GM11168 (cell line): Measurements from ENCODE around the gene KIF26A.
"Not testable (repeated sequence)": the region's sequence is repeated elsewhere in the genome, so short reads cannot be mapped to it uniquely, and the experiment has no call there.

ENCODE experiments used
- in situ Hi-C: fragments of 300-500 bp; cut with MboI; formaldehyde crosslinking; loops from one replicate; pipeline ENCODE4 v1.12.0; 2022; ENCODE audit warnings: low sequenced_read_pairs; ENCODE audit not compliant: unreplicated experiment

The KIF26A gene

DNA sequence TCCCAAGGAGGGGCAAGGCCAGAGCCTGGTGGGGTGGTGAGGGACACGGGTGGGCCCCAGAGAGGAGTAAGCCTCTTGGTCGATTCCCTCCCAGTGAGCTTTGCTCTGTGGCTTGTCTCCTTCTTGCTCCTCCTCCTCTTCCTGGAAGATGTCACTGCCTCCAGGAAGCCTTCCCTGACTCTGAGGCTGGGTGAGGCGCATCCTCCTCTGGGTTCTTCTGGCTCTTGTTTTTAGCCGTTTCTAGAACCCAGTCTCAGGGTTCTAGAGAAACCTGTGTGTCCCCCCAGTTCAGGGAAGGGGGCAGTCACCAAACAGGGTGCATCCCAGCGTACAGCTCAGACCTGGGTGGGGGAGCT lies 12.6 kb downstream of the KIF26A start:
- in situ Hi-C loops: no loop called here

DNA sequence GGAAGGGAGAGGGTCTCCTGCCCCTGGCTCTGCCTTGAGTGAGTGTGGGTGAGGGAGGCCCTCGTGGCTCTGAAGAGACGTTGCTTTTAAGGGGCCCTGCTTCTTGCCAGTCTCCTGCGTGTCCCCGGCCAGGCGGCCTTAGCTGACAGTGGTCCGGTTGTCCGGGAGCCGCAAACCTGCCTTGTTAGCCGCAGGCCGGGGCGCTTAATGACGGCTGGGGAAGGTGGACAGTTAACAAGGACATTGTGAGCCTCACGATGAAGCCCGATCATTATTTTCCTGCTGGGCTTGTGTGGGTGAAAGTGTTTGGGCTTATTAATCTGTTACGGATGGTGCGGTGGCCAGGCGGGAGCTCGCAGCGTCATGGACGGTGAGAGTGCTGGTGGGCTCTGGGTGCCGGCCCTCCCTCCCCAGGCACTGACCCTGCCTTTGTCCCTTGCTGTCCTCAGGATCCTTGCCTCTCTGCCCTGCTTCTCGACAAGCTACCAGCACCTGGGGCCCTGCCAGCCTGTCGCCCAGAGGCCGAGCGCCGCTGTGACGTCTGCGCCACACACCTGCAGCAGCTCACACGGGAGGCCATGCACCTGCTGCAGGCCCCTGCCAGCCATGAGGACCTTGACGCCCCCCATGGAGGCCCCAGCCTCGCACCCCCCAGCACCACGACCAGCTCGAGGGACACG lies 13.3 kb downstream of the KIF26A start:
- in situ Hi-C loops: no loop called here

DNA sequence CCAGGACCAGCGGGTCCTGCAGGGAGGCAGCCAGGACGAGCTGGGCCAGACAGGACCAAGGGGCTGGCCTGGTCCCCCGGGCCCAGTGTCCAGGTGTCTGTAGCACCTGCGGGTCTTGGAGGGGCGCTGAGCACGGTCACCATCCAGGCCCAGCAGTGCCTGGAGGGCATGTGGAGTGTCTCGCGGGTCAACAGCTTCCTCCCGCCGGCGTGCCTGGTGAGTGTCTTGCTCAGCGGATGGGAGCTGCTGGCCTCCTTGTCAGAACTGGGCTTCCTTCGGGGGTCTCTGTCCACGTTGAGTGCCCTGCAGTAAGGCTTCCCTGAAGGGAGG lies 13.8 kb downstream of the KIF26A start:
- in situ Hi-C loops: no loop called here

GRCh38 chr14:104152686-104153393 lies 14.5 kb downstream of the KIF26A start:
- in situ Hi-C loops: no loop called here

DNA sequence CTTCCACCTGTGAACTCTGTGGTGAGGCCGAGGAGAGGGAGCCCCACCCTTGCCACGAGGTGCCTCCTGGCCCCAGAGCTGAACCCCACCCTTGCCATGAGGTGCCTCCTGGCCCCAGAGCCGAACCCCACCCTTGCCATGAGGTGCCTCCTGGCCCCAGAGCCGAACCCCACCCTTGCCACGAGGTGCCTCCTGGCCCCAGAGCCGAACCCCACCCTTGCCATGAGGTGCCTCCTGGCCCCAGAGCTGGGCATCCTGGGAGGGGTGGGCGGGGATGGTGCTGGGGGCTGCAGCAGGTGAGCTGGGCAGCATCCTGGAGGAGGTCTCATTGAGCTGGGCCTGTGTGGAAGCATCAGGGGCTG lies 15.0 kb downstream of the KIF26A start:
- in situ Hi-C loops: not testable (repeated sequence)

DNA sequence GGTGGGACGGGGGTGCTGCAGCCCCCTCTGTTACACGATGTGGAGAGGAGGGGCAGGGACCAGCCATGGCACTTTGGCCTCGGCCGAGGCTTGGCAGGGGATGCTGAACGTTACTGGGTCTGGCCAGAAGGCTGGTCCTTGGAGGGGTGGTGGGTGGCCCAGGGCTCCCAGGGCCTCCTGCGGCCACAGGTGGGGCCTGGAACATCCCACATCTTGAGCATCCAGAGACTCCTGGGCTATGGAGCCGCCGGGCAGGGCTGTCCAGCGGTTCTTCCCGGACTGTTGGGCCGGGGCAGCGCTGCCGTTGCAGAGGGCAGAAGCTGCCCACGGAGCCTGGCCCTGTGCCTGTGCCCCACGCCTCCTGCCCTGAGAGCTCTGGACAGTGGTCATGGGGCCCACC lies 15.9 kb downstream of the KIF26A start:
- in situ Hi-C loops: no loop called here

GRCh38 chr14:104155513-104155912 lies 17.1 kb downstream of the KIF26A start:
- in situ Hi-C loops: no loop called here

DNA sequence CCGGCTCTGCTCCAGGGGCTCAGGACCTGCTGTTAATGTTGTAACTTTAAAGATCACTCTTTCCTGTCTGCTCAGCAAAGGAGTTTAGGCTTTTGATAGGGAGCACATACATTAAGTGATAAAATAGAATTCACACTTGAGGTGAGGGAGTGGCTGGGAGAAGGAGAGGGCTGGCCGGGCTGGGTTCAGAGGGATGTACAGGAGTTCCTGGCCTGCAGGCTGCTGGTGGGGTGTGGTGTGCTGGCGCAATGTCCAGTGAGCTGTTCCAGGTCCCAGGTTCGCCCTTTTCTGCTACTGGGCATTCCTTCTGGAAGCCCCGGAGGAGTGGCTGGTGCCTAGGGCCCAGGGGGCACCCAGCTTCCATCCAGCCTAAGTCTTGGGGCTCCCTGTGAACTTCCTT lies 17.8 kb downstream of the KIF26A start:
- in situ Hi-C loops: no loop called here

- in situ Hi-C loops: no loop called here
These were observed 18.9 kb downstream of the KIF26A start for GRCh38 chr14:104157016-104157928.

GRCh38 chr14:104158827-104159798 lies 20.7 kb downstream of the KIF26A start:
- in situ Hi-C loops: no loop called here

DNA sequence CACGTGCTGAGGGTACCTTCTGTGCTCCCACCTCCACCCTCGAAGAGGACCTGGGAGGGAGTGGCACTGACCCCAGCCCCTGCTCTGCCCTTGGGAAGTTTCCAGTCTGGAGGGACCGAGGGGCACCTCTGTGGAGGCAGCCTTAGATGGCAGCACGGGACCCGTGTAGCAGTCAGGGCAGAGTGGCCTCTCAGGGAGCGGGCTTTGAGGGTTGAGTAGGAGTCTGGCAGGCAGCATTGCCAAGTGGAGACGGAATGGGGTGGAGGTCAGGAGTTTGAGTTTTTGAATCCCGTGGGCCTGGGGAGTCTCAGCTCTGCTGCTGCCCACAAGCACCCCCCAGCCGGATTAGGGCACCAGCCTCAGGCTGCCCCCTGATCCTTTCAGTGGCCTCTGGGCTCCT lies 21.6 kb downstream of the KIF26A start:
- in situ Hi-C loops: no loop called here

DNA sequence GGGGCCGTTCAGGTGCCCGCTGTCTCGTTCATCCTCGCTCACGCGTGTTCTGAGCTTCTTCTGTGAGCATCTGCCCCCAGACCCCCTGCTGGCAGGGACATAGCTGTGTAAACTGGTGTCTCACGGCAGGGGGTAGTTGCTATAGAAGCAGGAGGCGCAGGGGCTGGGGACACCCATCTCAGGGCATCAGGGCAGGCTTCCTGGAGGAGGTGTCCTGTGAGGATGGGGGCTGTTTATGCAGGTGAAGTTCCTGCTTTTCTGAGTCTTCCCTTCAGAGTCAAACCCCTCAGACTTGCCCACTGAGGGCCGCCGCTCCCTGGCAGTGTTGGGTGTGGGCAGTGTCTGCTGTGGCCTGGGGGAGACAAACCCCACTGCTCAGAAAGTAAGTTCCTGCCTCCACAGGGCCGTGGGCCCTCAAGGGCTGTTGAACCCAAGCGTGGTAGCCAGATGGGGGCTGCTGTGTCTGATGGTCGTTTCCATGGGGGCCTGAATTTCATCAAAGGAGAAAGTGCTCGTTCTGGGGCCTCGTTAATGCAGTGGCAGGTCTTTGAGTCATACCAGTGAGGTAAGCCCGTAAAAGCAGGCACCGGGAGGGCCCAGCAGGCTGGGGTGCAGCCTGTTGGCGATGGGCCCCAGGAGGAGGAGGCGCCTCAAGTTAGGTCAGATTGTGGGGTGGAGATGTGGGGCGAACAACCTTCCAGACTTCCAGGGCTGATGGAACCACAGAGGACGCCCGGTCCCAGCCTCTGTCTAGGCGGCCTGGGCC lies 23.4 kb downstream of the KIF26A start:
- in situ Hi-C loops: no loop called here

- in situ Hi-C loops: no loop called here
These were observed 24.1 kb downstream of the KIF26A start for GRCh38 chr14:104162495-104162894.

- in situ Hi-C loops: no loop called here
These were observed 25.2 kb downstream of the KIF26A start for GRCh38 chr14:104163541-104163940.

GRCh38 chr14:104164041-104164440 lies 25.7 kb downstream of the KIF26A start:
- in situ Hi-C loops: no loop called here

- in situ Hi-C loops: no loop called here
These were observed 26.1 kb downstream of the KIF26A start for GRCh38 chr14:104164512-104164911.

DNA sequence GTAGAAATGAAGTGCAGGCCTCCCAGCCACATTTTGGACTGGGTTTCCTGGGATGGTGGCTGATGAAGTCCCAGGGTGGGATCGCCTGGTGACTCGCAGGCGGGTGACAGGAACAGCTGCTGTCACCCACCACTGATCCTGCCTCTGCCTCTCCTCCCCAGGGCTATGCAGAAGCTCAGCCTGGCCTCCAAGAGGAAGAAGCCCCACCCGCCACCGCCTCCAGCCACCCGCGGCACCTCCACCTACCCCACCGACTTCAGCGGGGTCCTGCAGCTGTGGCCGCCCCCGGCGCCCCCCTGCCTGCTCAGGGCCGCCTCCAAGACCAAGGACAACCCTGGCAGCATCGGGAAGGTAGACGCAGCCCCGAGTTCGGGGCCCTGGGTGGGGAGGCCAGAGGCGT lies 28.3 kb downstream of the KIF26A start:
- in situ Hi-C loops: no loop called here

DNA sequence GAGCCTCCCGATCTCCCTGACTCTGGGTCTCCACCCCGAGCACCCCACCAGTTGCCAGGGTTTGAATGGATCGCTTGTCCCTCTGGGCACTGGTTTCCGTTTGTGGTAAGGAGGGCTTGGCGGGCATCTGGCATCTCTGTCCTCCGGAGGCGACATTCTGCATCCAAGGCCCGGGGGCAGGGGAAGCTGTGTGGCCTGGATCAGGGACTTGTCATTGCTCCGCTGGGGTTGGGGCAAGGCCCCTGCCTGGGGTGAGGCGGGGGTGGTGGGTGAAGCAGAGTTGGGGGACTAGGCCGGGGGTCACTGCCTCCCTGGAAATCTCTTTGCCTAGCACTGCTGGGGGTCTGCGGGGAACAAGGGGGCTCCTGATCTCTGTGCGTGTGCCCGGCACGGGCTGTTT lies 30.2 kb downstream of the KIF26A start:
- in situ Hi-C loops: no loop called here

DNA sequence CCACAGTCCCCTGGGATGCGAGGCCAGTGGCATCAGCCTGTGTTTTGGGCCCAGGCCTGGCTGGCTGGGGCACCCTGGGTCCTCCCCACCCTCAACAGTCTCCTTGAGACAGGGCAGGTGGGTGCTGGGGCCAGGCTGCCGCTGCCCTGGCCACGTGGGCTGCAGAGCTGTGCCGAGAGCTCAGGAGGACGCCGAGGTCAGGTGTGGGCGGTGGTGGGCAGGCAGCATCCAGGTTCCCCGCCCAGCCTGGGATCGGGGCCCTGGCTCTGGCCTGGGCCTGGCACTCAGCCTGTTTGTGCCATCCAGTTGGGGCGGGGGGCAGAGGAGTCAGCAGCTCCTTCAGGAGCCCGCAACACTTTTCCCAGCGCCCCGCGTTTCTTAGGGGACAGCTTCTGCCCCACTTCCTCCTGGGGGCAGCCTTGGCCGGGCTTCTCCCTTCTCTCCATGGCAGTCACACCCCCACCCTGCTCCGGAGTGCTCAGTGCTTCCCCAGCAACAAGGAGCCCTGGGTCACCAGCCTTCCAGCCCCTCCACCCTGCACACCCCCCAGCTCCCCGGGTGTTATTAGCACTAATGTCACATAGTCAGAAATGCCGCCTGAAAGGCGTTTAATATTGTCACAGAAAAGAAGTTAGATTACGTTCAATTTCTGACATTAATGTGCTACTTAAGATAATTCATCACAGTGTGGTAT lies 30.8 kb downstream of the KIF26A start:
- in situ Hi-C loops: no loop called here
